SK-N-SH treated with all-trans-retinoic acid at 6 μM for 48 hours (cell line): Measurements from ENCODE around the gene ADCY1.

ENCODE experiments used
- ATAC-seq: fragments of 200-7000 bp; cut with Tn5 transposase; 3 replicates; pipeline ENCODE4 v1.9.1; 2020; ENCODE audit warnings: mild to moderate bottlenecking, moderate library complexity
- ARNTL ChIP-seq: fragments of 450-650 bp; formaldehyde crosslinking; IDR thresholded peaks from 2 replicates; pipeline ENCODE4 v1.5.0; 2020; ENCODE audit warnings: low read depth, mild to moderate bottlenecking, moderate library complexity, borderline replicate concordance
- BACH2 ChIP-seq: fragments of 250-450 bp; sonication (Bioruptor Pico); IDR thresholded peaks from 2 replicates; pipeline ENCODE4 v1.9.0; 2021; ENCODE audit warnings: mild to moderate bottlenecking, borderline replicate concordance
- CSDC2 ChIP-seq: fragments of 250-450 bp; sonication (Bioruptor Pico); IDR thresholded peaks from 2 replicates; pipeline ENCODE4 v1.5.0; 2020; ENCODE audit warnings: mild to moderate bottlenecking, moderate library complexity
- ESRRG ChIP-seq: fragments of 250-450 bp; sonication (Bioruptor Pico); IDR thresholded peaks from 2 replicates; pipeline ENCODE4 v1.6.1; 2021; ENCODE audit warnings: mild to moderate bottlenecking
- GLIS3 ChIP-seq: fragments of 250-450 bp; sonication (Bioruptor Pico); IDR thresholded peaks from 2 replicates; pipeline ENCODE4 v1.5.0; 2020; ENCODE audit warnings: mild to moderate bottlenecking, moderate library complexity
- ISL1 ChIP-seq: fragments of 250-450 bp; sonication (Bioruptor Pico); IDR thresholded peaks from 2 replicates; pipeline ENCODE4 v2.1.2; 2022; ENCODE audit warnings: mild to moderate bottlenecking, moderate library complexity
- OSR1 ChIP-seq: fragments of 250-450 bp; sonication (Bioruptor Pico); IDR thresholded peaks from 2 replicates; pipeline ENCODE4 v1.8.0; 2022; ENCODE audit warnings: moderate library complexity, mild to moderate bottlenecking, inconsistent platforms
- PATZ1 ChIP-seq: fragments of 250-450 bp; sonication (Bioruptor Pico); IDR thresholded peaks from 2 replicates; pipeline ENCODE4 v1.8.0; 2020; ENCODE audit warnings: mild to moderate bottlenecking, moderate library complexity, borderline replicate concordance
- RARB ChIP-seq: fragments of 250-450 bp; sonication (Bioruptor Pico); IDR thresholded peaks from 2 replicates; pipeline ENCODE4 v1.8.0; 2021; ENCODE audit warnings: mild to moderate bottlenecking, moderate library complexity
- SNAI2 ChIP-seq: fragments of 250-450 bp; sonication (Bioruptor Pico); IDR thresholded peaks from 2 replicates; pipeline ENCODE4 v1.5.0; 2020; ENCODE audit warnings: mild to moderate bottlenecking, moderate library complexity
- TOX ChIP-seq: fragments of 250-450 bp; sonication (Bioruptor Pico); IDR thresholded peaks from 2 replicates; pipeline ENCODE4 v1.8.0; 2021; ENCODE audit warnings: mild to moderate bottlenecking, moderate library complexity, borderline replicate concordance
- ZC3H10 ChIP-seq: fragments of 250-450 bp; sonication (Bioruptor Pico); IDR thresholded peaks from 2 replicates; pipeline ENCODE4 v1.5.1; 2021; ENCODE audit warnings: mild to moderate bottlenecking, moderate library complexity
- ZFP3 ChIP-seq: fragments of 250-450 bp; sonication (Bioruptor Pico); IDR thresholded peaks from 2 replicates; pipeline ENCODE4 v1.5.0; 2020; ENCODE audit warnings: mild to moderate bottlenecking, moderate library complexity
- ZFP30 ChIP-seq: fragments of 450-650 bp; formaldehyde crosslinking; IDR thresholded peaks from 2 replicates; pipeline ENCODE4 v1.5.0; 2022; ENCODE audit warnings: mild to moderate bottlenecking, moderate library complexity
- ZNF70 ChIP-seq: fragments of 450-650 bp; formaldehyde crosslinking; IDR thresholded peaks from 2 replicates; pipeline ENCODE4 v1.5.0; 2020; ENCODE audit warnings: mild to moderate bottlenecking, moderate library complexity
- TF ChIP-seq, protein P1 (sequence below): fragments of 250-450 bp; sonication (Bioruptor Pico); IDR thresholded peaks from 2 replicates; pipeline ENCODE4 v1.5.1; 2020; ENCODE audit warnings: low read depth, mild to moderate bottlenecking, moderate library complexity
- TF ChIP-seq, protein P2 (sequence below): fragments of 250-450 bp; sonication (Bioruptor Pico); IDR thresholded peaks from 2 replicates; pipeline ENCODE4 v1.5.0; 2020; ENCODE audit warnings: mild to moderate bottlenecking, moderate library complexity

The ADCY1 gene

GRCh38 chr7:45656431-45656830 lies 82.3 kb downstream of the ADCY1 start:
- TF ChIP-seq ISL1 (CRISPR knock-in tag) (no peak), CSDC2 (no peak), PATZ1 (no peak), BACH2 (CRISPR knock-in tag) (no peak), ZFP30 (CRISPR knock-in tag) (no peak), ARNTL (CRISPR knock-in tag) (no peak), ZFP3 (no peak), TOX (CRISPR knock-in tag) (no peak), OSR1 (CRISPR knock-in tag) (no peak), ZC3H10 (CRISPR knock-in tag) (no peak), SNAI2 (CRISPR knock-in tag) (no peak), GLIS3 (CRISPR knock-in tag) (no peak), RARB (CRISPR knock-in tag) (no peak), ESRRG (CRISPR knock-in tag) (no peak), ZNF70 (no peak)
- TF ChIP-seq, protein P1, sequence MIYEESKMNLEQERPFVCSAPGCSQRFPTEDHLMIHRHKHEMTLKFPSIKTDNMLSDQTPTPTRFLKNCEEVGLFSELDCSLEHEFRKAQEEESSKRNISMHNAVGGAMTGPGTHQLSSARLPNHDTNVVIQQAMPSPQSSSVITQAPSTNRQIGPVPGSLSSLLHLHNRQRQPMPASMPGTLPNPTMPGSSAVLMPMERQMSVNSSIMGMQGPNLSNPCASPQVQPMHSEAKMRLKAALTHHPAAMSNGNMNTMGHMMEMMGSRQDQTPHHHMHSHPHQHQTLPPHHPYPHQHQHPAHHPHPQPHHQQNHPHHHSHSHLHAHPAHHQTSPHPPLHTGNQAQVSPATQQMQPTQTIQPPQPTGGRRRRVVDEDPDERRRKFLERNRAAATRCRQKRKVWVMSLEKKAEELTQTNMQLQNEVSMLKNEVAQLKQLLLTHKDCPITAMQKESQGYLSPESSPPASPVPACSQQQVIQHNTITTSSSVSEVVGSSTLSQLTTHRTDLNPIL (CRISPR knock-in tag) = no peak
- TF ChIP-seq, protein P2, sequence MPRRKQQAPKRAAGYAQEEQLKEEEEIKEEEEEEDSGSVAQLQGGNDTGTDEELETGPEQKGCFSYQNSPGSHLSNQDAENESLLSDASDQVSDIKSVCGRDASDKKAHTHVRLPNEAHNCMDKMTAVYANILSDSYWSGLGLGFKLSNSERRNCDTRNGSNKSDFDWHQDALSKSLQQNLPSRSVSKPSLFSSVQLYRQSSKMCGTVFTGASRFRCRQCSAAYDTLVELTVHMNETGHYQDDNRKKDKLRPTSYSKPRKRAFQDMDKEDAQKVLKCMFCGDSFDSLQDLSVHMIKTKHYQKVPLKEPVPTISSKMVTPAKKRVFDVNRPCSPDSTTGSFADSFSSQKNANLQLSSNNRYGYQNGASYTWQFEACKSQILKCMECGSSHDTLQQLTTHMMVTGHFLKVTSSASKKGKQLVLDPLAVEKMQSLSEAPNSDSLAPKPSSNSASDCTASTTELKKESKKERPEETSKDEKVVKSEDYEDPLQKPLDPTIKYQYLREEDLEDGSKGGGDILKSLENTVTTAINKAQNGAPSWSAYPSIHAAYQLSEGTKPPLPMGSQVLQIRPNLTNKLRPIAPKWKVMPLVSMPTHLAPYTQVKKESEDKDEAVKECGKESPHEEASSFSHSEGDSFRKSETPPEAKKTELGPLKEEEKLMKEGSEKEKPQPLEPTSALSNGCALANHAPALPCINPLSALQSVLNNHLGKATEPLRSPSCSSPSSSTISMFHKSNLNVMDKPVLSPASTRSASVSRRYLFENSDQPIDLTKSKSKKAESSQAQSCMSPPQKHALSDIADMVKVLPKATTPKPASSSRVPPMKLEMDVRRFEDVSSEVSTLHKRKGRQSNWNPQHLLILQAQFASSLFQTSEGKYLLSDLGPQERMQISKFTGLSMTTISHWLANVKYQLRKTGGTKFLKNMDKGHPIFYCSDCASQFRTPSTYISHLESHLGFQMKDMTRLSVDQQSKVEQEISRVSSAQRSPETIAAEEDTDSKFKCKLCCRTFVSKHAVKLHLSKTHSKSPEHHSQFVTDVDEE (CRISPR knock-in tag) = no peak
- no peak for ATAC-seq

DNA sequence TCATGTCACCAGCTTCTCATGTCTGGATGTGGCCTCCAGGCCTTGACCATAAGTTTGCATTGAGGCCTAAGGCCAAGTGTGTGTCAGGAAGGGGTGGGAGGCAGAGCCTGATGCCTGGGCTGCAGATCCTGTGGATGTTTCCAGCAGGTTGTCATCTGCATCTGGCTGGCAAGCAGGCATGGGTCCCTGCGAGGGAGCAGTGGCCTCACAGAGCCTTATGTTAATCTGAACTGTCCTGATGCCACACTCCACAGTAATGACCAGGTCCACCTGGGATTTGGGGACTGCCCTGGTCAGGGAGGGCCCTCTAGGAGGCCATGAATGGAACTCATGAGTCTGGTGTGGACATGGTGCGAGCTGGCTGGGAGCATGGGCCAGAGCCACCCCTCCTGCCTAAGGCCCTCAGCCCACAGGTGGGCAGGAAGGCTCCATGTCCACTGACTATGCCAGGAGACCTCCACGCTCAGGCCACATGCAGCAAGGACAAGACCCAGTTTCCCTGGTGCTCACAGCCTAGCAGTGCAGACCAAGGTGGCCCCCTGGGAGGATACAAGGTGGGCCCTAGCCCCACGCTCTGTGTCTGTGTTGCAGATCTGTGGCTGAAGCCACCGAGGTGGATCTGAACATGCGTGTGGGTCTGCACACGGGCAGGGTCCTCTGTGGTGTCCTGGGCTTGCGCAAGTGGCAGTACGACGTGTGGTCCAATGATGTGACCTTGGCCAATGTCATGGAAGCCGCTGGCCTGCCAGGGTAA lies 83.1 kb downstream of the ADCY1 start:
- ATAC-seq = no peak
- TF ChIP-seq SNAI2 (CRISPR knock-in tag) = no peak
- TF ChIP-seq CSDC2 = no peak
- no peak for TF ChIP-seq RARB (CRISPR knock-in tag)
- TF ChIP-seq ARNTL (CRISPR knock-in tag) = no peak

GRCh38 chr7:45657890-45658715 lies 83.9 kb downstream of the ADCY1 start:
- no peak for ATAC-seq
- TF ChIP-seq, protein P2 (CRISPR knock-in tag) = no peak
- no peak for TF ChIP-seq SNAI2 (CRISPR knock-in tag)
- TF ChIP-seq, protein P1 (CRISPR knock-in tag) = no peak
